HAP-1 (cell line): ENCODE results near the gene WNT6.
"Not testable (repeated sequence)": the region's sequence is repeated elsewhere in the genome, so short reads cannot be mapped to it uniquely, and the experiment has no call there.

Source experiments
- DNase-seq, 2 experiments: peaks; one replicate each; pipeline ENCODE4 v3.0.0-alpha.2; 2016 to 2020; ENCODE audit warnings: low spot score in 2 of 2
- H3K27me3 ChIP-seq: fragments of 250-450 bp; sonication (Bioruptor Pico); 2 replicates; pipeline ENCODE4 v1.5.1; 2020; ENCODE audit warnings: low read depth, mild to moderate bottlenecking, moderate library complexity
- H3K36me3 ChIP-seq: fragments of 250-450 bp; sonication (Bioruptor Pico); replicated peaks from 2 replicates; pipeline ENCODE4 v1.5.1; 2020; ENCODE audit warnings: mild to moderate bottlenecking
- H3K4me1 ChIP-seq: fragments of 250-450 bp; sonication (Bioruptor Pico); 2 replicates; pipeline ENCODE4 v1.5.1; 2020; ENCODE audit warnings: mild to moderate bottlenecking
- H3K4me3 ChIP-seq: fragments of 250-450 bp; sonication (Bioruptor Pico); 2 replicates; pipeline ENCODE4 v1.5.1; 2020; ENCODE audit warnings: mild to moderate bottlenecking, moderate library complexity
- H3K9me3 ChIP-seq: fragments of 250-450 bp; sonication (Bioruptor Pico); 2 replicates; pipeline ENCODE4 v1.5.1; 2020; ENCODE audit warnings: mild to moderate bottlenecking, moderate library complexity
- in situ Hi-C: fragments of 300-500 bp; cut with MboI; formaldehyde crosslinking; loops from 3 replicates; pipeline ENCODE4 v1.14.3; 2020; ENCODE audit warnings: low sequenced_read_pairs, inconsistent platforms, mixed read lengths

WNT6 gene

GRCh38 chr2:218837495-218837894 lies 22.1 kb upstream of the WNT6 start:
- peaks cover 16% of the 10 kb centered on the region for H3K27me3 ChIP-seq
- no peak overlapping the region for H3K4me3 ChIP-seq
- peaks cover 4% of the 10 kb centered on the region; the same call in 1 of the 2 replicates for H3K9me3 ChIP-seq
- no peaks in the 10 kb centered on the region for H3K4me1 ChIP-seq
- H3K36me3 ChIP-seq = no peaks in the 10 kb centered on the region
- DNase-seq = no peak
- in situ Hi-C loops = no loop called here

GRCh38 chr2:218839430-218839829 lies 20.2 kb upstream of the WNT6 start:
- Histone ChIP-seq H3K36me3 (no peaks in the 10 kb centered on the region), H3K27me3 (peaks cover 8% of the 10 kb centered on the region), H3K9me3 (peaks cover 4% of the 10 kb centered on the region; the same call in 1 of the 2 replicates), H3K4me1 (no peaks in the 10 kb centered on the region), H3K4me3 (no peak overlapping the region)
- no peak for DNase-seq
- in situ Hi-C loops = no loop called here

- in situ Hi-C loops = no loop called here
- no peaks in the 10 kb centered on the region for H3K36me3 ChIP-seq
- no peak for DNase-seq
- H3K27me3 ChIP-seq = peaks cover 8% of the 10 kb centered on the region
- H3K4me3 ChIP-seq = no peak overlapping the region
- peaks cover 4% of the 10 kb centered on the region; the same call in 1 of the 2 replicates for H3K9me3 ChIP-seq
- no peaks in the 10 kb centered on the region for H3K4me1 ChIP-seq
Observed at GRCh38 chr2:218839888-218840287, 19.7 kb upstream of the WNT6 start.

GRCh38 chr2:218844334-218844733 lies 15.3 kb upstream of the WNT6 start:
- H3K27me3 ChIP-seq, DNase-seq, H3K4me1 ChIP-seq, H3K36me3 ChIP-seq, H3K4me3 ChIP-seq, H3K9me3 ChIP-seq, in situ Hi-C loops: not testable (repeated sequence)

- H3K4me1 ChIP-seq, H3K36me3 ChIP-seq, DNase-seq, H3K4me3 ChIP-seq, H3K27me3 ChIP-seq, H3K9me3 ChIP-seq, in situ Hi-C loops: not testable (repeated sequence)
Observed at GRCh38 chr2:218846963-218847362, 12.6 kb upstream of the WNT6 start.

- DNase-seq = no peak
- in situ Hi-C loops = loop anchor here (5.0 kb wide), 1 partner anchor 122 kb away; no protein-coding TSS in a partner anchor
Observed at GRCh38 chr2:218849721-218850120, 9.9 kb upstream of the WNT6 start.

GRCh38 chr2:218850796-218851195 lies 8.8 kb upstream of the WNT6 start:
- no peak overlapping the region for H3K4me3 ChIP-seq
- peaks cover 9% of the 10 kb centered on the region; the same call in 1 of the 2 replicates for H3K27me3 ChIP-seq
- H3K4me1 ChIP-seq = no peaks in the 10 kb centered on the region
- no peak for DNase-seq
- in situ Hi-C loops = loop anchor here (5.0 kb wide), 1 partner anchor 123 kb away; no protein-coding TSS in a partner anchor
- no peaks in the 10 kb centered on the region for H3K9me3 ChIP-seq
- H3K36me3 ChIP-seq = no peaks in the 10 kb centered on the region

More at GRCh38 chr2:218849721-218850120, 9.9 kb upstream of the WNT6 start:
- no peaks in the 10 kb centered on the region for H3K4me1 ChIP-seq
- no peaks in the 10 kb centered on the region for H3K9me3 ChIP-seq
- no peak overlapping the region for H3K4me3 ChIP-seq
- H3K36me3 ChIP-seq = no peaks in the 10 kb centered on the region
- peaks cover 9% of the 10 kb centered on the region; the same call in 1 of the 2 replicates for H3K27me3 ChIP-seq

- in situ Hi-C loops = loop anchor here (5.0 kb wide), 1 partner anchor 124 kb away; no protein-coding TSS in a partner anchor
- Histone ChIP-seq H3K4me1 (no peaks in the 10 kb centered on the region), H3K9me3 (no peaks in the 10 kb centered on the region), H3K36me3 (no peaks in the 10 kb centered on the region), H3K4me3 (no peak overlapping the region), H3K27me3 (peaks cover 9% of the 10 kb centered on the region; the same call in 1 of the 2 replicates)
- DNase-seq = no peak
Observed at GRCh38 chr2:218851286-218851685, 8.3 kb upstream of the WNT6 start.

GRCh38 chr2:218852911-218853667 lies 6.5 kb upstream of the WNT6 start:
- H3K9me3 ChIP-seq = no peaks in the 10 kb centered on the region
- in situ Hi-C loops = loop anchor here (5.0 kb wide), 1 partner anchor 126 kb away; no protein-coding TSS in a partner anchor
- H3K36me3 ChIP-seq = no peaks in the 10 kb centered on the region
- DNase-seq = peak; percentile 37 to 81
- H3K4me3 ChIP-seq = no peak overlapping the region
- H3K4me1 ChIP-seq = no peaks in the 10 kb centered on the region
- peaks cover 16% of the 10 kb centered on the region for H3K27me3 ChIP-seq

- Histone ChIP-seq H3K27me3 (peaks cover 17% of the 10 kb centered on the region), H3K36me3 (no peaks in the 10 kb centered on the region), H3K4me1 (no peaks in the 10 kb centered on the region), H3K4me3 (no peak overlapping the region), H3K9me3 (no peaks in the 10 kb centered on the region)
- DNase-seq = no peak
- in situ Hi-C loops = loop anchor here (5.0 kb wide), 1 partner anchor 126 kb away; no protein-coding TSS in a partner anchor
Observed at GRCh38 chr2:218853766-218854165, 5.8 kb upstream of the WNT6 start.

GRCh38 chr2:218854860-218855259 lies 4.7 kb upstream of the WNT6 start:
- no peak overlapping the region for H3K4me3 ChIP-seq

GRCh38 chr2:218855305-218856166 lies 4.1 kb upstream of the WNT6 start:
- Histone ChIP-seq H3K27me3 (peaks cover 27% of the 10 kb centered on the region), H3K4me3 (no peak overlapping the region), H3K9me3 (no peaks in the 10 kb centered on the region), H3K4me1 (peaks cover 3% of the 10 kb centered on the region), H3K36me3 (no peaks in the 10 kb centered on the region)
- in situ Hi-C loops = no loop called here
- DNase-seq = no peak

More at GRCh38 chr2:218854860-218855259, 4.7 kb upstream of the WNT6 start:
- no peaks in the 10 kb centered on the region for H3K4me1 ChIP-seq
- no peaks in the 10 kb centered on the region for H3K36me3 ChIP-seq
- DNase-seq = no peak
- in situ Hi-C loops = loop anchor here (5.0 kb wide), 1 partner anchor 128 kb away; no protein-coding TSS in a partner anchor
- no peaks in the 10 kb centered on the region for H3K9me3 ChIP-seq
- peaks cover 20% of the 10 kb centered on the region for H3K27me3 ChIP-seq

GRCh38 chr2:218856167-218856895 lies 3.3 kb upstream of the WNT6 start:
- in situ Hi-C loops = no loop called here

More at GRCh38 chr2:218856167-218856895, 3.3 kb upstream of the WNT6 start:
- Histone ChIP-seq H3K4me3 (no peak overlapping the region), H3K4me1 (peaks cover 7% of the 10 kb centered on the region), H3K36me3 (no peaks in the 10 kb centered on the region), H3K9me3 (no peaks in the 10 kb centered on the region), H3K27me3 (peaks cover 29% of the 10 kb centered on the region)
- no peak for DNase-seq
